ENCODE results near the gene ZNF750. TPM values are rescaled to one million over a fixed set of nuclear protein-coding genes. Genes with fewer than 3 reads are reported as not detected.

The ZNF750 gene
- polyA plus RNA-seq, 1 donor, result 0.18 TPM

Other genes starting within 250 kb of the ZNF750 start
- 56.1 TPM for gene WDR45B, start 191.6 kb downstream of the ZNF750 start, polyA plus RNA-seq (ENCODE audit: insufficient read length)
- gene RAB40B, start 141.3 kb downstream of the ZNF750 start, polyA plus RNA-seq (ENCODE audit: insufficient read length), result 48.8 TPM
- gene FN3KRP, start 123.3 kb downstream of the ZNF750 start, polyA plus RNA-seq (ENCODE audit: insufficient read length), result 31.0 TPM
- gene FN3K, start 104.4 kb downstream of the ZNF750 start, polyA plus RNA-seq (ENCODE audit: insufficient read length), result 19.1 TPM
- 54.9 TPM for gene TBCD, start 88.0 kb downstream of the ZNF750 start, polyA plus RNA-seq (ENCODE audit: insufficient read length)
- gene METRNL, start 239.6 kb upstream of the ZNF750 start, polyA plus RNA-seq (ENCODE audit: insufficient read length), result 26.4 TPM

Measured in forelimb muscle (tissue), 1 donor.